H9 (cell line): ENCODE results near the gene RIMBP2. TPM values are rescaled to one million over a fixed set of nuclear protein-coding genes. Genes with fewer than 3 reads are reported as not detected.
A peak's percentile ranks its signal among the peaks of the same experiment; 100 is the strongest.

Source experiments
- DNase-seq: peaks from one replicate; pipeline ENCODE4 v3.0.0-alpha.2; 2017
- H2AFZ ChIP-seq: one replicate; pipeline ENCODE4 v1.6.1; 2013; ENCODE audit warnings: mild to moderate bottlenecking, low read length, control low read depth, moderate library complexity
- H2AK5ac ChIP-seq: 2 replicates; pipeline ENCODE4 v1.6.1; 2013; ENCODE audit warnings: low read length, control low read depth, mixed read lengths; ENCODE audit not compliant: insufficient read length
- H2BK120ac ChIP-seq: one replicate; pipeline ENCODE4 v1.6.1; 2013; ENCODE audit warnings: low read depth, mild to moderate bottlenecking, low read length, control low read depth, inconsistent platforms; ENCODE audit not compliant: poor library complexity, severe bottlenecking
- H2BK12ac ChIP-seq: 2 replicates; pipeline ENCODE4 v1.6.1; 2013; ENCODE audit warnings: low read length, control low read depth, mixed read lengths, low read depth; ENCODE audit not compliant: insufficient read length
- H2BK15ac ChIP-seq: 2 replicates; pipeline ENCODE4 v1.6.1; 2013; ENCODE audit warnings: low read depth, low read length, control low read depth
- H2BK20ac ChIP-seq: one replicate; pipeline ENCODE4 v1.6.1; 2013; ENCODE audit warnings: low read depth, mild to moderate bottlenecking, low read length, control low read depth, inconsistent platforms; ENCODE audit not compliant: poor library complexity, severe bottlenecking
- H2BK5ac ChIP-seq: 2 replicates; pipeline ENCODE4 v1.6.1; 2013; ENCODE audit warnings: low read length, control low read depth, mixed read lengths; ENCODE audit not compliant: insufficient read length
- H3K14ac ChIP-seq: 2 replicates; pipeline ENCODE4 v1.6.1; 2013; ENCODE audit warnings: low read length, control low read depth; ENCODE audit not compliant: insufficient read depth
- H3K18ac ChIP-seq: 2 replicates; pipeline ENCODE4 v1.6.1; 2013; ENCODE audit warnings: low read depth, mild to moderate bottlenecking, mixed read lengths, low read length, control low read depth; ENCODE audit not compliant: insufficient read length
- H3K23ac ChIP-seq: 2 replicates; pipeline ENCODE4 v1.6.1; 2013; ENCODE audit warnings: low read length, control low read depth, mixed read lengths, low read depth; ENCODE audit not compliant: insufficient read length
- H3K23me2 ChIP-seq: 2 replicates; pipeline ENCODE4 v1.6.1; 2013; ENCODE audit warnings: low read depth, mild to moderate bottlenecking, mixed read lengths, low read length, control low read depth; ENCODE audit not compliant: insufficient read length, poor library complexity, severe bottlenecking
- H3K27ac ChIP-seq: 2 replicates; pipeline ENCODE4 v1.5.1; 2013; ENCODE audit warnings: low read length, control low read depth, mixed read lengths, low read depth; ENCODE audit not compliant: insufficient read length
- H3K27me3 ChIP-seq: 2 replicates; pipeline ENCODE4 v1.6.1; 2013; ENCODE audit warnings: low read length, control low read depth, inconsistent platforms; ENCODE audit not compliant: insufficient read depth
- H3K4ac ChIP-seq: 2 replicates; pipeline ENCODE4 v1.6.1; 2013; ENCODE audit warnings: low read depth, mild to moderate bottlenecking, control low read depth, inconsistent platforms, low read length, moderate library complexity
- H3K4me1 ChIP-seq: 2 replicates; pipeline ENCODE4 v1.6.1; 2013; ENCODE audit warnings: low read length, control low read depth, inconsistent platforms; ENCODE audit not compliant: insufficient read depth
- H3K4me2 ChIP-seq: 2 replicates; pipeline ENCODE4 v1.6.1; 2013; ENCODE audit warnings: low read length, control low read depth, mixed read lengths; ENCODE audit not compliant: insufficient read length, insufficient read depth
- H3K56ac ChIP-seq: 2 replicates; pipeline ENCODE4 v1.6.1; 2013; ENCODE audit warnings: low read depth, mild to moderate bottlenecking, mixed read lengths, low read length, control low read depth; ENCODE audit not compliant: insufficient read length
- H3K79me1 ChIP-seq: 2 replicates; pipeline ENCODE4 v1.6.1; 2013; ENCODE audit warnings: low read depth, mild to moderate bottlenecking, moderate library complexity, low read length, control low read depth, inconsistent platforms; ENCODE audit not compliant: insufficient read depth, poor library complexity, severe bottlenecking
- H3K79me2 ChIP-seq: 2 replicates; pipeline ENCODE4 v1.6.1; 2013; ENCODE audit warnings: low read length, control low read depth, inconsistent platforms; ENCODE audit not compliant: insufficient read depth
- H3K9ac ChIP-seq: 2 replicates; pipeline ENCODE4 v1.6.1; 2013; ENCODE audit warnings: low read length, control low read depth, mixed read lengths; ENCODE audit not compliant: insufficient read length; ENCODE audit errors: extremely low read depth
- H3K9me3 ChIP-seq: one replicate; pipeline ENCODE4 v1.6.1; 2013; ENCODE audit warnings: low read depth, low read length, inconsistent platforms; ENCODE audit not compliant: control insufficient read depth
- H3T11ph ChIP-seq: one replicate; pipeline ENCODE4 v1.6.1; 2013; ENCODE audit warnings: mild to moderate bottlenecking, low read length, control low read depth, inconsistent platforms
- H4K20me1 ChIP-seq: one replicate; pipeline ENCODE4 v1.6.1; 2013; ENCODE audit not compliant: control insufficient read depth, insufficient read length, insufficient read depth
- H4K5ac ChIP-seq: 2 replicates; pipeline ENCODE4 v1.6.1; 2013; ENCODE audit warnings: low read depth, mild to moderate bottlenecking, mixed read lengths, low read length, control low read depth; ENCODE audit not compliant: insufficient read length
- H4K8ac ChIP-seq: replicated peaks from 2 replicates; pipeline ENCODE4 v1.6.1; 2013; ENCODE audit warnings: low read length, control low read depth, mixed read lengths, low read depth; ENCODE audit not compliant: insufficient read length
- H4K91ac ChIP-seq: 2 replicates; pipeline ENCODE4 v1.6.1; 2013; ENCODE audit warnings: low read depth, mild to moderate bottlenecking, moderate library complexity, mixed read lengths, low read length, control low read depth; ENCODE audit not compliant: insufficient read length
- H3K27ac Mint-ChIP-seq, 3 experiments: 2 replicates in 2 of 3; 3 replicates in 1 of 3; pipeline ENCODE4 v1.8.0; 2020 to 2021; ENCODE audit warnings: mixed read lengths in 3 of 3, mild to moderate bottlenecking in 1 of 3, moderate library complexity in 1 of 3
- H3K27me3 Mint-ChIP-seq: 2 replicates; pipeline ENCODE4 v1.8.0; 2021; ENCODE audit warnings: low read depth, mild to moderate bottlenecking, moderate library complexity, mixed read lengths
- H3K36me3 Mint-ChIP-seq, 3 experiments: 2 replicates in 2 of 3; 3 replicates in 1 of 3; pipeline ENCODE4 v1.8.0; 2020 to 2021; ENCODE audit warnings: low read depth in 3 of 3, mixed read lengths in 3 of 3; ENCODE audit not compliant: insufficient read depth in 1 of 3
- H3K4me1 Mint-ChIP-seq, 2 experiments: 2 replicates each; pipeline ENCODE4 v1.8.0; 2020; ENCODE audit warnings: mixed read lengths in 2 of 2
- H3K4me3 Mint-ChIP-seq, 2 experiments: 2 replicates in 1 of 2; 3 replicates in 1 of 2; pipeline ENCODE4 v1.8.0; 2020 to 2021; ENCODE audit warnings: mild to moderate bottlenecking in 2 of 2, mixed read lengths in 2 of 2, moderate library complexity in 1 of 2
- H3K9me3 Mint-ChIP-seq, 2 experiments: 2 replicates in 1 of 2; 3 replicates in 1 of 2; pipeline ENCODE4 v1.8.0; 2020; ENCODE audit warnings: mild to moderate bottlenecking in 2 of 2, mixed read lengths in 2 of 2, moderate library complexity in 1 of 2
- CTCF ChIP-seq: fragments of 200-600 bp; sonication (generic); conservative IDR thresholded peaks from 3 replicates; pipeline ENCODE4 v1.8.0; 2021; ENCODE audit warnings: antibody characterized with exemption, mild to moderate bottlenecking
- WGBS: extraction: QIAGEN DNeasy Blood & Tissue Kit; methylation state at CpG from one replicate; pipeline ENCODE4 v1.1.7; 2013; ENCODE audit warnings: missing lambda C conversion rate, low lambda C conversion rate, mixed read lengths; ENCODE audit not compliant: insufficient read length; ENCODE audit errors: extremely low coverage; 5-methylcytosine and 5-hydroxymethylcytosine counted together
- total RNA-seq: library from RNA; stranded (reverse); gene quantifications from 2 replicates; pipeline ENCODE4 v1.2.1, GENCODE V29; 2021

The RIMBP2 gene
- total RNA-seq, 1 experiment from 2014 or later = 0.70 TPM

DNA sequence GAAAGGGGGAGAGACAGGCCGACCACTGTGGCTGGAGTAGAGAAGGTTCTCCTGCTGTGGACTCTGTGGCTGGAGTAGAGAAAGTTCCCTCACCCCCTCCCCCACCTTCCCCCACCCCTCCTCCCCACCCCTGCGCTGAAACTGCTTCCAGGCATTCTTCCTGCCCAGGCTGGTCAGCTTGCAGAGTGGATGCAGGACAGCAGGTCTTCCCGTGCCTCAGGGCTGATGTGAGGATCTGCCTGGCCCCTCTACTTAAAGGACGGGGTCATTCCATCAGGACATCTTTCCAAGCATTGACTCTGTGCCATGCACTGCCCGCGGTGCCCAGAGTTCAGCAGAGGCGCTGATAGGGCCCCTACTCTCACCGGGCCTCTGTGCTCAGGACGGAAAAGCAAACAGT lies 13.2 kb upstream of the RIMBP2 start:
- H3K9ac ChIP-seq = no peak overlapping the region
- H3K18ac ChIP-seq = no peak overlapping the region
- peak overlapping the region; percentile 17; the same call in 1 of the 2 replicates for H3K14ac ChIP-seq
- H3K27ac ChIP-seq = no peak overlapping the region
- H4K5ac ChIP-seq = no peak overlapping the region
- Mint-ChIP-seq H3K27me3 (peaks cover 34% of the 10 kb centered on the region), H3K4me3 (peak overlapping the region in 1 of 2 experiments; percentile 13; a peak in 1 of 5 replicates), H3K36me3 (peaks cover 0 to 3% (median 0%) of the 10 kb centered on the region in 3 experiments; a peak in 2 of 7 replicates), H3K27ac (no peak overlapping the region), H3K9me3 (peaks cover 11 to 14% of the 10 kb centered on the region in 2 experiments; a peak in 4 of 5 replicates), H3K4me1 (peaks cover 4 to 5% of the 10 kb centered on the region in 2 experiments)
- H3K9me3 ChIP-seq = no peaks in the 10 kb centered on the region
- no peaks in the 10 kb centered on the region for H3K23me2 ChIP-seq
- no peaks in the 10 kb centered on the region for H3K79me1 ChIP-seq
- H3K23ac ChIP-seq = no peak overlapping the region
- no peak overlapping the region for H3K56ac ChIP-seq
- H2BK20ac ChIP-seq = no peak overlapping the region
- H4K8ac ChIP-seq = no peak overlapping the region
- H3K4ac ChIP-seq = no peak overlapping the region
- H3K27me3 ChIP-seq = no peaks in the 10 kb centered on the region; the same call in 1 of the 2 replicates
- no peak for TF ChIP-seq CTCF
- H3T11ph ChIP-seq = no peak overlapping the region
- no peaks in the 10 kb centered on the region for H4K20me1 ChIP-seq
- DNase-seq = peak; percentile 38
- no peak overlapping the region for H2BK5ac ChIP-seq
- no peaks in the 10 kb centered on the region for H3K79me2 ChIP-seq
- no peak overlapping the region for H3K4me2 ChIP-seq
- H2BK120ac ChIP-seq = no peak overlapping the region
- H3K4me1 ChIP-seq = no peaks in the 10 kb centered on the region
- H2AFZ ChIP-seq = no peak overlapping the region
- no peak overlapping the region for H2AK5ac ChIP-seq
- WGBS = no CpG with 5 or more reads among the region's 9 CpGs
- no peak overlapping the region for H4K91ac ChIP-seq
- no peak overlapping the region for H2BK12ac ChIP-seq
- no peak overlapping the region; the same call in 1 of the 2 replicates for H2BK15ac ChIP-seq
